DND-41 (cell line): ENCODE data around the gene PSMD12.

Experiments
- ATAC-seq: fragments of 200-7000 bp; cut with Tn5 transposase; 3 replicates; pipeline ENCODE4 v1.9.1; 2021; ENCODE audit warnings: low read depth; ENCODE audit not compliant: insufficient read depth
- DNase-seq: peaks from one replicate; pipeline ENCODE4 v3.0.0-alpha.2; 2020
- H2AFZ ChIP-seq: 2 replicates; pipeline ENCODE4 v1.6.0; 2012; ENCODE audit warnings: low read depth, low read length
- H3K27ac ChIP-seq: 2 replicates; pipeline ENCODE4 v1.5.1; 2012; ENCODE audit warnings: low read length, inconsistent platforms
- H3K27me3 ChIP-seq: fragments of 200-600 bp; sonication (generic); 2 replicates; pipeline ENCODE4 v1.6.0; 2012; ENCODE audit warnings: low read length, mild to moderate bottlenecking, inconsistent platforms; ENCODE audit not compliant: insufficient read depth, poor library complexity
- H3K36me3 ChIP-seq: 2 replicates; pipeline ENCODE4 v1.5.1; 2012; ENCODE audit warnings: low read length, inconsistent platforms; ENCODE audit not compliant: insufficient read depth
- H3K4me1 ChIP-seq: 2 replicates; pipeline ENCODE4 v1.5.1; 2012; ENCODE audit warnings: mild to moderate bottlenecking, low read length; ENCODE audit not compliant: insufficient read depth
- H3K4me2 ChIP-seq: 2 replicates; pipeline ENCODE4 v1.6.0; 2012; ENCODE audit warnings: mild to moderate bottlenecking, moderate library complexity, low read length, inconsistent platforms; ENCODE audit not compliant: insufficient read depth
- H3K4me3 ChIP-seq, 2 experiments: fragments of 200-600 bp in 1 of 2; shearing (Covaris generic) in 1 of 2; 2 replicates each; pipeline ENCODE4 v1.5.1; 2012 to 2016; ENCODE audit warnings: inconsistent platforms in 2 of 2, low read length in 2 of 2, mild to moderate bottlenecking in 2 of 2, low read depth in 1 of 2, moderate library complexity in 1 of 2
- H3K79me2 ChIP-seq: 2 replicates; pipeline ENCODE4 v1.6.0; 2012; ENCODE audit warnings: low read length, inconsistent platforms; ENCODE audit not compliant: insufficient read depth
- H3K9ac ChIP-seq: 2 replicates; pipeline ENCODE4 v1.6.0; 2012; ENCODE audit warnings: low read depth, mild to moderate bottlenecking, inconsistent platforms, low read length, moderate library complexity
- H3K9me3 ChIP-seq: 2 replicates; pipeline ENCODE4 v1.5.1; 2012; ENCODE audit warnings: low read length, moderate library complexity, mild to moderate bottlenecking, inconsistent platforms; ENCODE audit not compliant: insufficient read depth, severe bottlenecking
- H4K20me1 ChIP-seq: 2 replicates; pipeline ENCODE4 v1.6.0; 2012; ENCODE audit warnings: low read length; ENCODE audit not compliant: insufficient read depth
- EZH2 ChIP-seq: IDR thresholded peaks from 3 replicates; pipeline ENCODE4 v1.6.1; 2012; ENCODE audit warnings: borderline replicate concordance, low read depth, mild to moderate bottlenecking, moderate library complexity, low read length, inconsistent platforms; ENCODE audit not compliant: severe bottlenecking
- TF ChIP-seq, protein P1 (sequence below): IDR thresholded peaks from 2 replicates; pipeline ENCODE4 v1.5.1; 2012; ENCODE audit warnings: borderline replicate concordance, low read length, moderate library complexity, mild to moderate bottlenecking; ENCODE audit not compliant: poor library complexity, severe bottlenecking; ENCODE audit errors: extremely low read depth

The PSMD12 gene

DNA sequence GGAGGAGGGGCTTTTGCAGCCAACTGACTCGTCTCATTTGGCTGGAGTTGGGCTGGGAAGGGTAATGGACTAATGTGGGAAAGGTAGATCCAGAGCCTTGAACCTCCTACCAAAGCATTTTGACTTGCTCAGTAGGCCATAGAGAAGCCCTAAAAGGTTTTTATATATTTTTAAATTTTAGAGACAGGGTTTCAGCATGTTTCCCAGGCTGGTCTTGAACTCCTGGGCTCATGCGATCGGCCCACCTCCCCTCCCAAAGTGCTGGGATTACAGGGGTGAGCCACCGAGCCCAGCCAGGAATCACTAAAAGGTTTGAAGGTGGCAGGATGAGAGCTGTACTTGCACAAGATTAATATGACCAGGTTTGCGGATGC lies 8.7 kb upstream of the PSMD12 start:
- Histone ChIP-seq H3K9ac (no peak overlapping the region), H3K4me1 (peaks cover 34% of the 10 kb centered on the region), H4K20me1 (no peaks in the 10 kb centered on the region), H3K27me3 (no peaks in the 10 kb centered on the region), H2AFZ (peak overlapping the region; percentile 69), H3K79me2 (no peaks in the 10 kb centered on the region), H3K9me3 (no peaks in the 10 kb centered on the region), H3K36me3 (no peaks in the 10 kb centered on the region; the same call in 1 of the 2 replicates), H3K4me3 (no peak overlapping the region), H3K27ac (no peak overlapping the region), H3K4me2 (peak overlapping the region; percentile 44; the same call in 1 of the 2 replicates)
- TF ChIP-seq, protein P1, sequence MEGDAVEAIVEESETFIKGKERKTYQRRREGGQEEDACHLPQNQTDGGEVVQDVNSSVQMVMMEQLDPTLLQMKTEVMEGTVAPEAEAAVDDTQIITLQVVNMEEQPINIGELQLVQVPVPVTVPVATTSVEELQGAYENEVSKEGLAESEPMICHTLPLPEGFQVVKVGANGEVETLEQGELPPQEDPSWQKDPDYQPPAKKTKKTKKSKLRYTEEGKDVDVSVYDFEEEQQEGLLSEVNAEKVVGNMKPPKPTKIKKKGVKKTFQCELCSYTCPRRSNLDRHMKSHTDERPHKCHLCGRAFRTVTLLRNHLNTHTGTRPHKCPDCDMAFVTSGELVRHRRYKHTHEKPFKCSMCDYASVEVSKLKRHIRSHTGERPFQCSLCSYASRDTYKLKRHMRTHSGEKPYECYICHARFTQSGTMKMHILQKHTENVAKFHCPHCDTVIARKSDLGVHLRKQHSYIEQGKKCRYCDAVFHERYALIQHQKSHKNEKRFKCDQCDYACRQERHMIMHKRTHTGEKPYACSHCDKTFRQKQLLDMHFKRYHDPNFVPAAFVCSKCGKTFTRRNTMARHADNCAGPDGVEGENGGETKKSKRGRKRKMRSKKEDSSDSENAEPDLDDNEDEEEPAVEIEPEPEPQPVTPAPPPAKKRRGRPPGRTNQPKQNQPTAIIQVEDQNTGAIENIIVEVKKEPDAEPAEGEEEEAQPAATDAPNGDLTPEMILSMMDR = no peak
- TF ChIP-seq EZH2 = no peak
- ATAC-seq (no peak), DNase-seq (no peak)

DNA sequence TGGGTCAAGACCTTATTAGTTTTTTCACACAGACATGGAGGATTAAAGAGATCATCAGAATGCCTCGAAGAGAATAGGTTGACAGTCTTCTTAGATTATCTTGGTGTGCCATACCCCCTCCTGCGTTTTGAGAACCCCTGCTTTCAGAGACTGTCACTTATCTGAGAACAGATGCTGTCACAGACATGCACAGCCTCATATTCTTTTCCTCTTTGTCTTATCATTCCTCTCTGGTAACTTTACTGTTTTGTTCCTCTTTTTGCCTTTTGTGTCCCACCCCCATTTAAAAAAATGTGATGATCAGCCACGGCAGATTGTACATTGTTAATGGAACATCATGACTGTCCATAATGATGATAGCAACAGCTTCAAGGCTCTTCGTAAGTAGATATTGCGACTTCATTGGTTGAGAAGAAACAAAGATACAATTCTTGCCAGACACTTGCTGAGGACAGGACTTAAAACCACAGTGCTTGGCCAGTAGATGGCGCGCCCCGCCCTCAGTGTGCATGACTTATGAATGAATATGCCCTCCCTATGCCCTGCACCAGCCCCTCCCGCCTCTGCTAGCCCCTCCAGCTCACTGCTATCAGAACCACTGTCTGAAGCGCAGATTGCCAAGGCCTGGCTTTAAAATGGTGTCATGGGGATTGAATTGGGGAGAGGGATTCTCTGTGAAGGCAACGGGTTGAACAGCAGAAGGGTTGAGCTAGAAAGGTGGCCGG lies 8.1 kb upstream of the PSMD12 start:
- Histone ChIP-seq H3K27ac (no peak overlapping the region), H3K4me2 (peak overlapping the region; percentile 44; the same call in 1 of the 2 replicates), H3K27me3 (no peaks in the 10 kb centered on the region), H4K20me1 (no peaks in the 10 kb centered on the region), H3K79me2 (no peaks in the 10 kb centered on the region), H3K4me1 (peaks cover 30% of the 10 kb centered on the region), H2AFZ (peak overlapping the region; percentile 69), H3K36me3 (no peaks in the 10 kb centered on the region; the same call in 1 of the 2 replicates), H3K4me3 (no peak overlapping the region), H3K9me3 (no peaks in the 10 kb centered on the region), H3K9ac (no peak overlapping the region)
- ATAC-seq (peak; percentile 71), DNase-seq (peak; percentile 90)
- TF ChIP-seq, protein P1 = peak; percentile 96
- no peak for TF ChIP-seq EZH2

DNA sequence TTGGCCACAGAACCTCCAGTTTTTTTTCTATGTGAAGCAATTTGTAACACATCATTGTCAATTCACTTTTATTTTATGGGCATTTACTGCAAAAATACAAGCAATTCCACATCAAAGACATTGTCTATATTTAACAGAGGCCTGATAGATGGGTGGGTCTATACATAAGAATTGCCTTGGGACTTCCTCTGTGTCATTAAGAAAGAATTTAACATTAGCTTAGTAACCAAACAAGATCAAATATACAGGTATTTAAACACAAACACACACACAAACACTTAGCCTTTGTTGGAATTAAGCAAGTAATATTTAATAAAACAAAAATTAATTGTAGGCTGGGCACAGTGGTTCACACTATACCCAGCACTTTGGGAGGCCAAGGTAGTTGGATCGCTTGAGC lies 6.4 kb upstream of the PSMD12 start:
- Histone ChIP-seq H3K27ac (no peak overlapping the region), H3K79me2 (no peaks in the 10 kb centered on the region), H2AFZ (no peak overlapping the region), H4K20me1 (no peaks in the 10 kb centered on the region), H3K9ac (no peak overlapping the region), H3K4me1 (peaks cover 20% of the 10 kb centered on the region), H3K27me3 (no peaks in the 10 kb centered on the region), H3K4me3 (no peak overlapping the region), H3K9me3 (no peaks in the 10 kb centered on the region), H3K36me3 (no peaks in the 10 kb centered on the region; the same call in 1 of the 2 replicates), H3K4me2 (no peak overlapping the region)
- ATAC-seq (no peak), DNase-seq (no peak)
- TF ChIP-seq, protein P1 = no peak
- TF ChIP-seq EZH2 = no peak
